ENCODE data around the gene HDAC5.

HDAC5 gene

GRCh38 chr17:44075598-44076293 is 47.7 kb downstream of the HDAC5 start:
- DNase-seq (ENCODE audit: insufficient read length, low spot score) = no peak

GRCh38 chr17:44074911-44075285 is 48.5 kb downstream of the HDAC5 start:
- no peak for DNase-seq (ENCODE audit: insufficient read length, low spot score)
- TF ChIP-seq CTCF (IDR thresholded peaks at IDR 0.05; ENCODE audit: insufficient read depth, missing control alignments) = no peak
- FAIRE-seq = no peak

More at GRCh38 chr17:44075598-44076293, 47.7 kb downstream of the HDAC5 start:
- TF ChIP-seq CTCF (IDR thresholded peaks at IDR 0.05; ENCODE audit: insufficient read depth, missing control alignments) = no peak
- no peak for FAIRE-seq

GRCh38 chr17:44074231-44074910 is 49.1 kb downstream of the HDAC5 start:
- no peak for FAIRE-seq
- DNase-seq (ENCODE audit: insufficient read length, low spot score) = no peak
- TF ChIP-seq CTCF (IDR thresholded peaks at IDR 0.05; ENCODE audit: insufficient read depth, missing control alignments) = no peak

GRCh38 chr17:44071772-44072171 is 51.7 kb downstream of the HDAC5 start:
- DNase-seq (ENCODE audit: insufficient read length, low spot score) (no peak), FAIRE-seq (no peak)
- TF ChIP-seq CTCF (IDR thresholded peaks at IDR 0.05; ENCODE audit: insufficient read depth, missing control alignments) = no peak

- FAIRE-seq = no peak
- no peak for DNase-seq (ENCODE audit: insufficient read length, low spot score)
- no peak for TF ChIP-seq CTCF (IDR thresholded peaks at IDR 0.05; ENCODE audit: insufficient read depth, missing control alignments)
These were observed 52.3 kb downstream of the HDAC5 start for GRCh38 chr17:44071198-44071520.

- TF ChIP-seq CTCF (IDR thresholded peaks at IDR 0.05; ENCODE audit: insufficient read depth, missing control alignments) = no peak
- DNase-seq (ENCODE audit: insufficient read length, low spot score) (peak; percentile 96), FAIRE-seq (no peak)
These were observed 52.8 kb downstream of the HDAC5 start, which contains the start of gene G6PC3 for GRCh38 chr17:44070455-44071197. Gene G6PC3, plus strand, starts transcription at chr17:44070735. Its CDS starts 231 bp downstream, at chr17:44070966.

Data from D721Med (cell line).